GM21576 (cell line): ENCODE data around the gene SSPN.
A peak's percentile ranks its signal among the peaks of the same experiment; 100 is the strongest.

Experiments
- ATAC-seq: cut with Tn5 transposase; IDR thresholded peaks from one replicate; pipeline ENCODE4 v1.9.1; 2021; ENCODE audit warnings: mild to moderate bottlenecking, moderate library complexity; ENCODE audit not compliant: unreplicated experiment

The SSPN gene

GRCh38 chr12:26255893-26256645 is 60.7 kb downstream of the SSPN start:
- no peak for ATAC-seq

- no peak for ATAC-seq
Observed at GRCh38 chr12:26264215-26264838, 69.0 kb downstream of the SSPN start.

- no peak for ATAC-seq
Observed at GRCh38 chr12:26265606-26266005, 70.2 kb downstream of the SSPN start.

GRCh38 chr12:26266881-26267280 is 71.5 kb downstream of the SSPN start:
- no peak for ATAC-seq

GRCh38 chr12:26268841-26269561 is 73.6 kb downstream of the SSPN start:
- no peak for ATAC-seq

GRCh38 chr12:26269562-26270284 is 74.3 kb downstream of the SSPN start:
- no peak for ATAC-seq

GRCh38 chr12:26271024-26271423 is 75.7 kb downstream of the SSPN start:
- no peak for ATAC-seq

- no peak for ATAC-seq
Observed at GRCh38 chr12:26271889-26272492, 76.6 kb downstream of the SSPN start.

- no peak for ATAC-seq
Observed at GRCh38 chr12:26272851-26273250, 77.5 kb downstream of the SSPN start.

- ATAC-seq = no peak
Observed at GRCh38 chr12:26273811-26274210, 78.4 kb downstream of the SSPN start.

GRCh38 chr12:26274441-26275312 is 79.3 kb downstream of the SSPN start:
- ATAC-seq = peak; percentile 96

GRCh38 chr12:26275313-26276131 is 80.1 kb downstream of the SSPN start:
- no peak for ATAC-seq

- ATAC-seq = no peak
Observed at GRCh38 chr12:26276709-26277108, 81.3 kb downstream of the SSPN start.

GRCh38 chr12:26277506-26278246 is 82.3 kb downstream of the SSPN start:
- ATAC-seq = no peak

GRCh38 chr12:26278266-26278665 is 82.9 kb downstream of the SSPN start:
- ATAC-seq = no peak

- ATAC-seq = no peak
Observed at GRCh38 chr12:26278666-26279065, 83.3 kb downstream of the SSPN start.

- ATAC-seq = no peak
Observed at GRCh38 chr12:26279091-26279490, 83.7 kb downstream of the SSPN start.

GRCh38 chr12:26279908-26280307 is 84.5 kb downstream of the SSPN start:
- ATAC-seq = no peak
